SK-N-SH (cell line): ENCODE data around the gene LHX4. TPM values are rescaled to one million over a fixed set of nuclear protein-coding genes. Genes with fewer than 3 reads are reported as not detected.

ENCODE experiments used
- CTCF ChIA-PET: fragments of 300-600, 350-600 bp; formaldehyde crosslinking; extraction: SDS; loops from one replicate; lab custom pipeline; 2021; lab: Yijun Ruan, JAX
- POLR2A ChIA-PET: fragments of 350-600 bp; sonication (Branson Sonifier 250); formaldehyde crosslinking; extraction: SDS; loops from one replicate; lab custom pipeline; 2020; ENCODE audit warnings: antibody characterized with exemption, inconsistent platforms; lab: Yijun Ruan, JAX
- DNase-seq: peaks from one replicate; pipeline ENCODE4 v3.0.0; 2012
- H2AFZ ChIP-seq: fragments of 200-600 bp; sonication (generic); 2 replicates; pipeline ENCODE4 v1.8.1; 2016; ENCODE audit warnings: antibody characterized with exemption, mild to moderate bottlenecking, low read depth
- H3F3A ChIP-seq: fragments of 200-600 bp; sonication (generic); replicated peaks from 2 replicates; pipeline ENCODE3; 2016; ENCODE audit warnings: antibody characterized with exemption, mild to moderate bottlenecking; ENCODE audit not compliant: insufficient read depth
- H3K27ac ChIP-seq, 2 experiments: fragments of 200-500 bp in 1 of 2; fragments of 200-600 bp in 1 of 2; sonication (Bioruptor generic) in 1 of 2; sonication (generic), shearing (Covaris generic) in 1 of 2; 2 replicates each; pipeline versions ENCODE4 v1.5.1 to v1.6.1; 2014 to 2016; ENCODE audit warnings: low read depth in 2 of 2, inconsistent platforms in 1 of 2, low read length in 1 of 2, mild to moderate bottlenecking in 1 of 2, mixed read lengths in 1 of 2
- H3K27me3 ChIP-seq: fragments of 200-600 bp; sonication (generic), shearing (Covaris generic); 2 replicates; pipeline ENCODE4 v1.6.1; 2016; ENCODE audit warnings: mixed run types; ENCODE audit not compliant: insufficient read depth
- H3K36me3 ChIP-seq, 2 experiments: fragments of 200-500 bp in 1 of 2; fragments of 200-600 bp in 1 of 2; sonication (Bioruptor generic) in 1 of 2; sonication (generic) in 1 of 2; replicated peaks in 1 of 2; 2 replicates each; pipeline versions ENCODE3 to v1.5.1; 2014 to 2016; ENCODE audit warnings: low read length in 1 of 2, mild to moderate bottlenecking in 1 of 2; ENCODE audit not compliant: insufficient read depth in 2 of 2, control insufficient read depth in 1 of 2
- H3K4me1 ChIP-seq, 2 experiments: fragments of 200-500 bp in 1 of 2; fragments of 200-600 bp in 1 of 2; sonication (Bioruptor generic) in 1 of 2; sonication (generic), shearing (Covaris generic) in 1 of 2; 2 replicates each; pipeline versions ENCODE4 v1.5.1 to v1.6.1; 2014 to 2016; ENCODE audit warnings: low read depth in 1 of 2, low read length in 1 of 2, mixed run types in 1 of 2; ENCODE audit not compliant: insufficient read depth in 2 of 2, control insufficient read depth in 1 of 2
- H3K4me2 ChIP-seq: fragments of 200-600 bp; sonication (generic), shearing (Covaris generic); 2 replicates; pipeline ENCODE4 v1.6.1; 2017; ENCODE audit warnings: mixed run types
- H3K4me3 ChIP-seq, 2 experiments: fragments of 200-500 bp in 1 of 2; fragments of 200-600 bp in 1 of 2; sonication (Bioruptor generic) in 1 of 2; sonication (generic), shearing (Covaris generic) in 1 of 2; 2 replicates each; pipeline versions ENCODE4 v1.5.1 to v1.8.1; 2014 to 2016; ENCODE audit warnings: low read depth in 2 of 2, inconsistent platforms in 1 of 2, low read length in 1 of 2, mild to moderate bottlenecking in 1 of 2, mixed read lengths in 1 of 2, moderate library complexity in 1 of 2
- H3K79me2 ChIP-seq: fragments of 200-600 bp; sonication (generic); 2 replicates; pipeline ENCODE4 v1.8.1; 2017; ENCODE audit warnings: mild to moderate bottlenecking; ENCODE audit not compliant: insufficient read depth
- H3K9ac ChIP-seq: fragments of 200-600 bp; sonication (generic); 2 replicates; pipeline ENCODE4 v1.6.1; 2017; ENCODE audit warnings: mixed run types
- H3K9me2 ChIP-seq: fragments of 200-600 bp; sonication (generic); 2 replicates; pipeline ENCODE4 v1.6.1; 2017; ENCODE audit warnings: mixed run types
- H3K9me3 ChIP-seq: fragments of 200-600 bp; sonication (generic); 2 replicates; pipeline ENCODE4 v1.6.1; 2017; ENCODE audit warnings: mixed run types, mild to moderate bottlenecking, moderate library complexity
- H4K20me1 ChIP-seq: fragments of 200-600 bp; sonication (generic); 2 replicates; pipeline ENCODE4 v1.6.1; 2017; ENCODE audit warnings: mild to moderate bottlenecking, mixed run types; ENCODE audit not compliant: insufficient read depth
- CHD2 ChIP-seq: fragments of 150-350 bp; IDR thresholded peaks from 2 replicates; pipeline ENCODE4 v1.6.1; 2018; ENCODE audit warnings: low read length; ENCODE audit not compliant: partially characterized antibody
- ELF1 ChIP-seq: IDR thresholded peaks from 2 replicates; pipeline ENCODE4 v1.4.0; 2012
- EP300 ChIP-seq, 2 experiments: IDR thresholded peaks; 2 replicates each; pipeline versions ENCODE4 v1.4.0 to v1.6.1; 2012; ENCODE audit warnings: borderline replicate concordance in 1 of 2, low read depth in 1 of 2, low read length in 1 of 2
- EZH2phosphoT487 ChIP-seq: fragments of 200-600 bp; sonication (generic); IDR thresholded peaks from 2 replicates; pipeline ENCODE4 v1.6.1; 2017; ENCODE audit warnings: low read depth, mixed run types, mild to moderate bottlenecking, antibody characterized with exemption, moderate library complexity, borderline replicate concordance
- FOSL2 ChIP-seq: IDR thresholded peaks from 2 replicates; pipeline ENCODE4 v1.4.0; 2012; ENCODE audit warnings: low read depth, mild to moderate bottlenecking, moderate library complexity, borderline replicate concordance
- FOXJ3 ChIP-seq: sonication (generic); formaldehyde crosslinking; IDR thresholded peaks from 2 replicates; pipeline ENCODE4 v1.5.1; 2020; ENCODE audit warnings: mild to moderate bottlenecking, missing genetic modification reagents
- GABPA ChIP-seq: IDR thresholded peaks from 2 replicates; pipeline ENCODE4 v1.4.0; 2012; ENCODE audit warnings: low read depth, mild to moderate bottlenecking
- JUND ChIP-seq: IDR thresholded peaks from 2 replicates; pipeline ENCODE4 v1.4.0; 2012
- MXI1 ChIP-seq: IDR thresholded peaks from 2 replicates; pipeline ENCODE4 v1.6.1; 2012; ENCODE audit warnings: mild to moderate bottlenecking, low read depth, low read length, improper control_type of control experiment
- NRF1 ChIP-seq: IDR thresholded peaks from 2 replicates; pipeline ENCODE4 v1.6.1; 2012; ENCODE audit warnings: low read depth, mild to moderate bottlenecking, low read length
- PBX3 ChIP-seq: IDR thresholded peaks from 2 replicates; pipeline ENCODE4; 2012
- POLR2AphosphoS5 ChIP-seq: IDR thresholded peaks from 2 replicates; pipeline ENCODE4 v1.6.1; 2012; ENCODE audit warnings: low read depth, low read length
- RAD21 ChIP-seq: IDR thresholded peaks from 2 replicates; pipeline ENCODE4 v1.6.1; 2012; ENCODE audit warnings: mild to moderate bottlenecking, low read length
- RFX5 ChIP-seq: IDR thresholded peaks from 2 replicates; pipeline ENCODE4 v1.6.1; 2012; ENCODE audit warnings: mild to moderate bottlenecking, improper control_type of control experiment, low read length
- SIN3A ChIP-seq: IDR thresholded peaks from 2 replicates; pipeline ENCODE4 v1.6.1; 2012; ENCODE audit warnings: low read depth, mild to moderate bottlenecking, low read length, moderate library complexity, borderline replicate concordance
- SMC3 ChIP-seq: IDR thresholded peaks from 2 replicates; pipeline ENCODE4 v1.6.1; 2012; ENCODE audit warnings: low read depth, low read length, improper control_type of control experiment
- TAF1 ChIP-seq: IDR thresholded peaks from 2 replicates; pipeline ENCODE4 v1.6.1; 2012; ENCODE audit warnings: low read depth, mild to moderate bottlenecking, low read length, moderate library complexity, borderline replicate concordance
- TCF12 ChIP-seq: IDR thresholded peaks from 2 replicates; pipeline ENCODE4 v1.4.0; 2012
- TEAD4 ChIP-seq: IDR thresholded peaks from 2 replicates; pipeline ENCODE4 v1.4.0; 2012; ENCODE audit warnings: mild to moderate bottlenecking, borderline replicate concordance; ENCODE audit not compliant: insufficient read depth
- YY1 ChIP-seq: IDR thresholded peaks from 2 replicates; pipeline ENCODE4 v1.4.0; 2012; ENCODE audit warnings: low read depth, mild to moderate bottlenecking
- ZBTB33 ChIP-seq: IDR thresholded peaks from 2 replicates; pipeline ENCODE4 v1.4.0; 2012; ENCODE audit warnings: low read depth, borderline replicate concordance
- WGBS: methylation state at CpG from one replicate; pipeline ENCODE4 v1.1.6; 2017; ENCODE audit warnings: low lambda C conversion rate; 5-methylcytosine and 5-hydroxymethylcytosine counted together
- polyA plus RNA-seq, 3 experiments: library from polyadenylated mRNA; depleted of rRNA; stranded (reverse); fragments of >200 nt; gene quantifications; 2 replicates each; pipeline ENCODE4 v1.2.3, GENCODE V29; 2012
- TF ChIP-seq, protein P1 (sequence below): IDR thresholded peaks from 2 replicates; pipeline ENCODE4 v1.6.1; 2012; ENCODE audit warnings: mild to moderate bottlenecking, low read depth, low read length, moderate library complexity

The LHX4 gene
- polyA plus RNA-seq, 1 of the 3 experiments (the other 2 are of a cell fraction): not detected

DNA sequence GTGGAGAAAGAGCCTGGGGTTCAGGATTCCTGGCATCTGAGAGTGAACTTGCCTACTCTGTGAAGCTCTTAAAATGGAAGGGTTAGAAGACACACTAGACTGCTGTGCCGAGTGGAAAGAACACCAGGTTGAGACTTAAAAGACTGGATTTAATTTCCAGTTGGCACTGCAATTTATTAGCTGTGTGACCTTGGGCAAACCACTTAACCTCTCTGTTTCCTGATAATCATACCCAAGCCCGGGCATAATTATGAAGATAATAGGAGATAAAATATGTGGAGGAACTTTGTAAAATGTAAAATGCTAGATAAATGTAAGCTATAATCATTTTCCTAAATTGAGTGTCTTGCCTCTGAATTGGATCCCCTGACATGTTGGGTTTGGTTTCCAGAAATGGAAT, 4.7 kb upstream of the LHX4 start:
- peaks cover 8% of the 10 kb centered on the region for H3F3A ChIP-seq
- ChIA-PET CTCF (interaction anchor here (1.3 to 2.0 kb wide), 5 partner anchors 11 to 44 kb away, joined by 4 to 8 read pairs (median 5); no protein-coding TSS in a partner anchor), POLR2A (no interaction called here)
- no peak for DNase-seq
- no peak overlapping the region for H3K27ac ChIP-seq
- H3K79me2 ChIP-seq: no peaks in the 10 kb centered on the region
- no peak overlapping the region for H3K4me2 ChIP-seq
- no peak overlapping the region for H2AFZ ChIP-seq
- WGBS: 5% methylated on average over 2 of the region's 2 CpGs
- peaks cover 57% of the 10 kb centered on the region for H3K27me3 ChIP-seq
- no peaks in the 10 kb centered on the region for H3K9me3 ChIP-seq
- H3K36me3 ChIP-seq: no peaks in the 10 kb centered on the region
- H3K4me3 ChIP-seq: no peak overlapping the region
- H3K4me1 ChIP-seq: peaks cover 0 to 10% of the 10 kb centered on the region in 2 experiments; a peak in 1 of 4 replicates
- H3K9ac ChIP-seq: no peak overlapping the region
- H3K9me2 ChIP-seq: no peaks in the 10 kb centered on the region
- peaks cover 7% of the 10 kb centered on the region for H4K20me1 ChIP-seq
- no peak for TF ChIP-seq EP300 (IDR thresholded peaks at IDR 0.05; ENCODE audit: borderline replicate concordance in 1 of 2, low read depth in 1 of 2, low read length in 1 of 2)
- TF ChIP-seq SIN3A: no peak
- no peak for TF ChIP-seq ELF1
- TF ChIP-seq NRF1: no peak
- TF ChIP-seq FOSL2: no peak
- TF ChIP-seq, protein P1, sequence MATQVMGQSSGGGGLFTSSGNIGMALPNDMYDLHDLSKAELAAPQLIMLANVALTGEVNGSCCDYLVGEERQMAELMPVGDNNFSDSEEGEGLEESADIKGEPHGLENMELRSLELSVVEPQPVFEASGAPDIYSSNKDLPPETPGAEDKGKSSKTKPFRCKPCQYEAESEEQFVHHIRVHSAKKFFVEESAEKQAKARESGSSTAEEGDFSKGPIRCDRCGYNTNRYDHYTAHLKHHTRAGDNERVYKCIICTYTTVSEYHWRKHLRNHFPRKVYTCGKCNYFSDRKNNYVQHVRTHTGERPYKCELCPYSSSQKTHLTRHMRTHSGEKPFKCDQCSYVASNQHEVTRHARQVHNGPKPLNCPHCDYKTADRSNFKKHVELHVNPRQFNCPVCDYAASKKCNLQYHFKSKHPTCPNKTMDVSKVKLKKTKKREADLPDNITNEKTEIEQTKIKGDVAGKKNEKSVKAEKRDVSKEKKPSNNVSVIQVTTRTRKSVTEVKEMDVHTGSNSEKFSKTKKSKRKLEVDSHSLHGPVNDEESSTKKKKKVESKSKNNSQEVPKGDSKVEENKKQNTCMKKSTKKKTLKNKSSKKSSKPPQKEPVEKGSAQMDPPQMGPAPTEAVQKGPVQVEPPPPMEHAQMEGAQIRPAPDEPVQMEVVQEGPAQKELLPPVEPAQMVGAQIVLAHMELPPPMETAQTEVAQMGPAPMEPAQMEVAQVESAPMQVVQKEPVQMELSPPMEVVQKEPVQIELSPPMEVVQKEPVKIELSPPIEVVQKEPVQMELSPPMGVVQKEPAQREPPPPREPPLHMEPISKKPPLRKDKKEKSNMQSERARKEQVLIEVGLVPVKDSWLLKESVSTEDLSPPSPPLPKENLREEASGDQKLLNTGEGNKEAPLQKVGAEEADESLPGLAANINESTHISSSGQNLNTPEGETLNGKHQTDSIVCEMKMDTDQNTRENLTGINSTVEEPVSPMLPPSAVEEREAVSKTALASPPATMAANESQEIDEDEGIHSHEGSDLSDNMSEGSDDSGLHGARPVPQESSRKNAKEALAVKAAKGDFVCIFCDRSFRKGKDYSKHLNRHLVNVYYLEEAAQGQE: no peak
- no peak for TF ChIP-seq TEAD4
- TF ChIP-seq TAF1: no peak
- no peak for TF ChIP-seq RFX5
- no peak for TF ChIP-seq MXI1
- TF ChIP-seq RAD21: no peak
- TF ChIP-seq CHD2: no peak
- TF ChIP-seq FOXJ3: no peak

DNA sequence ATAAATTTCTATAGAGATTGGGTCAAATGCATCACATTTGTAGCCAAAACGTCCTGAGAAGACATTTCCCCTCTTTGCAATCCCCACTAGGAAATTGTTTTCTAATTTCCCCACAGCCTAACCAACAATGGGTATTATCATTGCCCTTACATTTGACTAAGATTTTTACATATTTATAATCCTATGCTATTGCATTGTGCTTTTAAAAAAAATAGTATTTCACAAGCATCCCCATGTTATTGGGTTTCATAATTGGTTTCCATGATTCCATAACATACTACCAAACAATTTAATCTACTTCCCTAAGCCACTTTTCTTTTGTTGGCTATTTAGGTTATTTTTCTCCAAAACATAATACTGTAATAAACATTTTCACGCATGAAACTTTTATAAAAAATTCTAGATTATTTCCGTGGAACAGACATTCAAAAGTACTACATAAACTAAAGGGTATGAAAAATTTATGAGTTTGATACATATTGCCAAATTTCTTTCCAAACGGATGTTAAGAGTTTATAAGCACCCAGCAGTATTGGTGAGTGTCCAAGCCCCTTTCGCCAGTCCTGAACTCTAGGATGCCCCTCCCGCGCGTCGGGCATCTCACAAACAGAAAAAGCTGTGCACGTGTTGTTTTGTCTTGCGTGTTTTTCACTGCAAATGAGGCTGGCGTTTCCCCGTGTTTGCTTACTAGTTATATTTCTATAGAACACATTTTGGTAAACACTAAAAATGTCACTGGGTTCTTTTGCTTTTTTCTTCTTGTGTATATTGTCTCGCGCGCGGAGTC, 2.0 kb upstream of the LHX4 start:
- no peaks in the 10 kb centered on the region for H3K9me3 ChIP-seq
- H3K9ac ChIP-seq: no peak overlapping the region
- no peaks in the 10 kb centered on the region for H3K79me2 ChIP-seq
- no peak overlapping the region for H3K4me2 ChIP-seq
- peaks cover 0 to 18% of the 10 kb centered on the region in 2 experiments; a peak in 1 of 4 replicates for H3K4me1 ChIP-seq
- no peak overlapping the region for H3K27ac ChIP-seq
- H3K9me2 ChIP-seq: no peaks in the 10 kb centered on the region
- H3K27me3 ChIP-seq: peaks cover 83% of the 10 kb centered on the region
- ChIA-PET CTCF (no interaction called here), POLR2A (no interaction called here)
- H3K36me3 ChIP-seq: no peaks in the 10 kb centered on the region
- H4K20me1 ChIP-seq: peaks cover 7% of the 10 kb centered on the region
- DNase-seq: no peak
- H2AFZ ChIP-seq: no peak overlapping the region; the same call in 1 of the 2 replicates
- WGBS: 38% methylated on average over 17 of the region's 17 CpGs
- H3K4me3 ChIP-seq: no peak overlapping the region
- H3F3A ChIP-seq: peaks cover 8% of the 10 kb centered on the region
- TF ChIP-seq NRF1 (no peak), CHD2 (no peak), RFX5 (no peak), MXI1 (no peak), EZH2phosphoT487 (no peak), RAD21 (no peak), GABPA (no peak), TEAD4 (no peak), ZBTB33 (no peak), POLR2AphosphoS5 (no peak), JUND (no peak), TCF12 (no peak), YY1 (no peak), SMC3 (no peak), PBX3 (no peak)
